Measurements from ENCODE around the gene TMEM213. TPM values are rescaled to one million over a fixed set of nuclear protein-coding genes. Genes with fewer than 3 reads are reported as not detected.

Gene TMEM213
- total and polyA plus RNA-seq, 9 of the 15 experiments (the other 6 are each of a cell fraction or from before 2014, with no cell fraction given) = not detected

DNA sequence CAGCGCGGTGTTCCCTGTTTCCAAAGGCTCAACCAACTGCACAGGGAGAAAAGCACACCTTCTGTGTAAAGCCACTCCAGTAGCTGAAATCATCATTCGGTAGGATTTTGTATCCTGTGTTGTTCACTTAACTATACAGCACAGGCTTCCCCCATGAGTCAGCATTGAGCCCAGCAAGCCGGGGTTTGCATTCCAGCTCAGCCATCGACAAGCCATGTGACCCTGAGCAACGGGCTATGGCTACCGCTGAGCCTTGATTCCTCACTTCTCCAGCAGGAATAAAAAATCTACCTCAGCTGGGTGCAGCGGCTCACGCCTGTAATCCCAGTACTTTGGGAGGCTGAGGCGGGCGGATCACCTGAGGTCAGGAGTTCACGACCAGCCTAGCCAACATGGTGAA is 44.3 kb downstream of the TMEM213 start (continued):
- TF ChIP-seq, protein P1, sequence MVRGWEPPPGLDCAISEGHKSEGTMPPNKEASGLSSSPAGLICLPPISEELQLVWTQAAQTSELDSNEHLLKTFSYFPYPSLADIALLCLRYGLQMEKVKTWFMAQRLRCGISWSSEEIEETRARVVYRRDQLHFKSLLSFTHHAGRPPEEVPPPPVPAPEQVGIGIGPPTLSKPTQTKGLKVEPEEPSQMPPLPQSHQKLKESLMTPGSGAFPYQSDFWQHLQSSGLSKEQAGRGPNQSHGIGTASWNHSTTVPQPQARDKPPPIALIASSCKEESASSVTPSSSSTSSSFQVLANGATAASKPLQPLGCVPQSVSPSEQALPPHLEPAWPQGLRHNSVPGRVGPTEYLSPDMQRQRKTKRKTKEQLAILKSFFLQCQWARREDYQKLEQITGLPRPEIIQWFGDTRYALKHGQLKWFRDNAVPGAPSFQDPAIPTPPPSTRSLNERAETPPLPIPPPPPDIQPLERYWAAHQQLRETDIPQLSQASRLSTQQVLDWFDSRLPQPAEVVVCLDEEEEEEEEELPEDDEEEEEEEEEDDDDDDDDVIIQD (CRISPR knock-in tag; IDR thresholded peaks at IDR 0.05) = no peak
- TF ChIP-seq, protein P2, sequence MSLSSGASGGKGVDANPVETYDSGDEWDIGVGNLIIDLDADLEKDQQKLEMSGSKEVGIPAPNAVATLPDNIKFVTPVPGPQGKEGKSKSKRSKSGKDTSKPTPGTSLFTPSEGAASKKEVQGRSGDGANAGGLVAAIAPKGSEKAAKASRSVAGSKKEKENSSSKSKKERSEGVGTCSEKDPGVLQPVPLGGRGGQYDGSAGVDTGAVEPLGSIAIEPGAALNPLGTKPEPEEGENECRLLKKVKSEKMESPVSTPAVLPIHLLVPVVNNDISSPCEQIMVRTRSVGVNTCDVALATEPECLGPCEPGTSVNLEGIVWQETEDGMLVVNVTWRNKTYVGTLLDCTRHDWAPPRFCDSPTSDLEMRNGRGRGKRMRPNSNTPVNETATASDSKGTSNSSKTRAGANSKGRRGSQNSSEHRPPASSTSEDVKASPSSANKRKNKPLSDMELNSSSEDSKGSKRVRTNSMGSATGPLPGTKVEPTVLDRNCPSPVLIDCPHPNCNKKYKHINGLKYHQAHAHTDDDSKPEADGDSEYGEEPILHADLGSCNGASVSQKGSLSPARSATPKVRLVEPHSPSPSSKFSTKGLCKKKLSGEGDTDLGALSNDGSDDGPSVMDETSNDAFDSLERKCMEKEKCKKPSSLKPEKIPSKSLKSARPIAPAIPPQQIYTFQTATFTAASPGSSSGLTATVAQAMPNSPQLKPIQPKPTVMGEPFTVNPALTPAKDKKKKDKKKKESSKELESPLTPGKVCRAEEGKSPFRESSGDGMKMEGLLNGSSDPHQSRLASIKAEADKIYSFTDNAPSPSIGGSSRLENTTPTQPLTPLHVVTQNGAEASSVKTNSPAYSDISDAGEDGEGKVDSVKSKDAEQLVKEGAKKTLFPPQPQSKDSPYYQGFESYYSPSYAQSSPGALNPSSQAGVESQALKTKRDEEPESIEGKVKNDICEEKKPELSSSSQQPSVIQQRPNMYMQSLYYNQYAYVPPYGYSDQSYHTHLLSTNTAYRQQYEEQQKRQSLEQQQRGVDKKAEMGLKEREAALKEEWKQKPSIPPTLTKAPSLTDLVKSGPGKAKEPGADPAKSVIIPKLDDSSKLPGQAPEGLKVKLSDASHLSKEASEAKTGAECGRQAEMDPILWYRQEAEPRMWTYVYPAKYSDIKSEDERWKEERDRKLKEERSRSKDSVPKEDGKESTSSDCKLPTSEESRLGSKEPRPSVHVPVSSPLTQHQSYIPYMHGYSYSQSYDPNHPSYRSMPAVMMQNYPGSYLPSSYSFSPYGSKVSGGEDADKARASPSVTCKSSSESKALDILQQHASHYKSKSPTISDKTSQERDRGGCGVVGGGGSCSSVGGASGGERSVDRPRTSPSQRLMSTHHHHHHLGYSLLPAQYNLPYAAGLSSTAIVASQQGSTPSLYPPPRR (CRISPR knock-in tag; IDR thresholded peaks at IDR 0.05; ENCODE audit: borderline replicate concordance) = no peak
- TF ChIP-seq ZZZ3 (IDR thresholded peaks at IDR 0.05) (no peak), SIRT6 (IDR thresholded peaks at IDR 0.05; ENCODE audit: low read depth, low read length) (no peak), ZNF316 (IDR thresholded peaks at IDR 0.05) (peak; percentile 90), ZKSCAN8 (CRISPR knock-in tag; IDR thresholded peaks at IDR 0.05) (no peak), ZNF384 (IDR thresholded peaks at IDR 0.05; ENCODE audit: low read depth, low read length) (no peak), PRPF4 (IDR thresholded peaks at IDR 0.05; ENCODE audit: insufficient read depth, low read depth, low read length, poor library complexity, severe bottlenecking) (no peak), THRAP3 (IDR thresholded peaks at IDR 0.05; ENCODE audit: borderline replicate concordance) (no peak), ATF1 (CRISPR knock-in tag; IDR thresholded peaks at IDR 0.05) (no peak), ATF1 (tag; IDR thresholded peaks at IDR 0.05) (no peak), GABPA (tag; conservative IDR thresholded peaks at IDR 0.05; ENCODE audit: low read depth) (no peak), TEAD2 (tag; IDR thresholded peaks at IDR 0.05) (peak; percentile 60; the same call in 1 of the 2 replicates)
- TF ChIP-seq, protein P3, sequence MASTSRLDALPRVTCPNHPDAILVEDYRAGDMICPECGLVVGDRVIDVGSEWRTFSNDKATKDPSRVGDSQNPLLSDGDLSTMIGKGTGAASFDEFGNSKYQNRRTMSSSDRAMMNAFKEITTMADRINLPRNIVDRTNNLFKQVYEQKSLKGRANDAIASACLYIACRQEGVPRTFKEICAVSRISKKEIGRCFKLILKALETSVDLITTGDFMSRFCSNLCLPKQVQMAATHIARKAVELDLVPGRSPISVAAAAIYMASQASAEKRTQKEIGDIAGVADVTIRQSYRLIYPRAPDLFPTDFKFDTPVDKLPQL (IDR thresholded peaks at IDR 0.05; ENCODE audit: extremely low read depth, insufficient read length) = no peak
- TF ChIP-seq, protein P4, sequence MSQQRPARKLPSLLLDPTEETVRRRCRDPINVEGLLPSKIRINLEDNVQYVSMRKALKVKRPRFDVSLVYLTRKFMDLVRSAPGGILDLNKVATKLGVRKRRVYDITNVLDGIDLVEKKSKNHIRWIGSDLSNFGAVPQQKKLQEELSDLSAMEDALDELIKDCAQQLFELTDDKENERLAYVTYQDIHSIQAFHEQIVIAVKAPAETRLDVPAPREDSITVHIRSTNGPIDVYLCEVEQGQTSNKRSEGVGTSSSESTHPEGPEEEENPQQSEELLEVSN (IDR thresholded peaks at IDR 0.05; ENCODE audit: borderline replicate concordance in 1 of 2, extremely low read depth in 1 of 2, insufficient read depth in 1 of 2, insufficient read length in 1 of 2, low read depth in 1 of 2, low read length in 1 of 2, poor library complexity in 1 of 2, severe bottlenecking in 1 of 2) = peak in 1 of 2 experiments; percentile 38
- TF ChIP-seq, protein P5, sequence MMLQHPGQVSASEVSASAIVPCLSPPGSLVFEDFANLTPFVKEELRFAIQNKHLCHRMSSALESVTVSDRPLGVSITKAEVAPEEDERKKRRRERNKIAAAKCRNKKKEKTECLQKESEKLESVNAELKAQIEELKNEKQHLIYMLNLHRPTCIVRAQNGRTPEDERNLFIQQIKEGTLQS (IDR thresholded peaks at IDR 0.05) = peak; percentile 54
- TF ChIP-seq, protein P5 (CRISPR knock-in tag; conservative IDR thresholded peaks at IDR 0.05) = no peak
